Jurkat, Clone E6-1 (cell line): Measurements from ENCODE around the gene SPTLC3.
A peak's percentile ranks its signal among the peaks of the same experiment; 100 is the strongest.

ENCODE experiments used
- DNase-seq: peaks from one replicate; pipeline ENCODE4 v3.0.0-alpha.2; 2011; ENCODE audit warnings: low read depth, low spot score
- H3K4me3 ChIP-seq: 2 replicates; pipeline ENCODE4 v1.5.1; 2011; ENCODE audit warnings: mild to moderate bottlenecking, low read length, control low read depth, moderate library complexity

The SPTLC3 gene

GRCh38 chr20:12982098-12982497, 26.7 kb upstream of the SPTLC3 start:
- no peak overlapping the region for H3K4me3 ChIP-seq
- DNase-seq: no peak

- peak; percentile 19 for DNase-seq
- no peak overlapping the region for H3K4me3 ChIP-seq
Observed at GRCh38 chr20:12984069-12984765, 24.6 kb upstream of the SPTLC3 start.

- H3K4me3 ChIP-seq: no peak overlapping the region
- no peak for DNase-seq
Observed at GRCh38 chr20:12984863-12985262, 23.9 kb upstream of the SPTLC3 start.

GRCh38 chr20:12987261-12987660, 21.5 kb upstream of the SPTLC3 start:
- DNase-seq: no peak
- no peak overlapping the region for H3K4me3 ChIP-seq

GRCh38 chr20:12989586-12990115, 19.1 kb upstream of the SPTLC3 start:
- no peak for DNase-seq
- no peak overlapping the region for H3K4me3 ChIP-seq

DNA sequence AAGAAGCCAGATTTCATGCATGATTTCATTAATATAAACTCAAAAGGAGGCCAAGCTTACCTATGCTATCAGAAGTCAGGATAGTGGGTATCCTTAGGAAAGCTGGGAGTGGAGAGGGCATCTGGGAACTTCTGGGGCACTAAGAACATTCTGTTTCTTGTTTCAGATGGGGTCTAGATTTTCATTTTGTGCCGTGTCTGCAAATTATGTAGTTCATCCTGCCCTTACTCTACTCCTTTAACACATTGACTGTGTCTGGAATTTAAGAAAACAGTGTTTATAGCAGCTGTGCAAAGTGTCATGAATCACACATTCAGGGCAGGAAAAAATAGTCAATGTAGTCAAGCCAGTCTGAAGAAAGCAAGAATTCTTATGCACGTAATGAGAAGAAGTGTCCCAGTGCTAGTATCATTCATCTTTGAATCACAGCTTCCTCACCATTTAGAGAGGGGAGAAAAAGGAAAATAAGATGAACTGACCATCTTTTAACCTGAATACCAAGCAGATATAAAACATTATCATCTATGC, 11.6 kb upstream of the SPTLC3 start:
- DNase-seq: no peak
- no peak overlapping the region for H3K4me3 ChIP-seq

DNA sequence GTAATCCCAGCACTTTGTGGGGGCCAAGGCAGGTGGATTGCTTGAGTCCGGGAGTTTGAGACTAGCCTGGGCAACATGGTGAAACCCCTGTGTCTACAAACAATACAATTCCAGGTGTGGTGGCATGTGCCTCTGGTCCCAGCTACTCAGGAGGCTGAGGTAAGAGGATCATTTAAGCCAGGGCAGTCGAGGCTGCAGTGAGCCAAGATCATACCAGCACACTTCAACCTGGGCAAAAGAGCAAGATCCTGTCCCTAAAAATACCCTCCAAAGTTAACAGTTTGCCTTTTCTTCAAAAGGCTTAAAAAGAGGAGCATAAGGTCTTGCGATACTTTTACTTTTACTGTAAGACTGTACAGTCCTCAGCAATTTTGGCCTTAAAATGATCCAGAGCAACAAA, 10.7 kb upstream of the SPTLC3 start:
- DNase-seq: no peak
- H3K4me3 ChIP-seq: no peak overlapping the region

DNA sequence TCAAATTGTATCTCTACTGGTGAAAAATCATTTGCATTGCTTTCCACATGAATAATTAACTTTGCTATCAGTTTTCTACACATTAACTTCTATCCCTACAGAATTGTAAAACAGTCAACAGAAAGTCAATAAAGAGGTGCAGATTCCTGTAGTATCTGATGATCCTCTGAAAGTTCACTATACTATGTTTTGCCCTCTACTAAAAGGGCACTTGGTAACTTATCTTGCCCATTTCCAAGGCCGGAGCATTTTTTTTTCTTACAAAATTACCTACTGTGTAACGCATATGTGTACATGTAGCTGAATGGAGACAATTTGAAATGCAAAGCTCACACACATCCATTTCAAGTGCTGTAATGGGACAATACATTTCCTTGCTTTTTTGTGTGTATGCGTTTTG, 9.6 kb upstream of the SPTLC3 start:
- no peak overlapping the region for H3K4me3 ChIP-seq
- DNase-seq: no peak

- no peak overlapping the region for H3K4me3 ChIP-seq
- no peak for DNase-seq
Observed at GRCh38 chr20:13002251-13002650, 6.5 kb upstream of the SPTLC3 start.

GRCh38 chr20:13006825-13007224, 1.9 kb upstream of the SPTLC3 start:
- DNase-seq: no peak

DNA sequence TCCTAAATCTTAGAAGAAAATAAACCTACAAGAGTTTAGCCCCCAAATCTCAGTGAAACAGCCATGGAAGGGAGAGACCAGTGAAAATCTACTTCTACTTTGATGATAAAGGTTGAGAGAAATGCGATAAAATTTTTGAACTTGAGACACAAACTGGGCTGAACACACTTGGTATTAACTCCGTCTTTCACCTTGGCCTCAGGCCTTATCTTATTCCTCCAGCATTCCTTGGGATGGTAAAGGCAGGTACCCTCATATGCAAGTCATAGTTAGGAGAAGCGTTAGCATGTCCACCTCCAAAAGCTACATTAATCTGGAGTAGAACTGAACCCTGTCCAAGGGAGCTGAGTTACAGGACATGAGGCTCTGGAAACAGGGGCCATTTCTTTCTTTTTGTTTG, 1.2 kb upstream of the SPTLC3 start:
- no peak for DNase-seq
- no peak overlapping the region for H3K4me3 ChIP-seq

More at GRCh38 chr20:13006825-13007224, 1.9 kb upstream of the SPTLC3 start:
- H3K4me3 ChIP-seq: no peak overlapping the region

DNA sequence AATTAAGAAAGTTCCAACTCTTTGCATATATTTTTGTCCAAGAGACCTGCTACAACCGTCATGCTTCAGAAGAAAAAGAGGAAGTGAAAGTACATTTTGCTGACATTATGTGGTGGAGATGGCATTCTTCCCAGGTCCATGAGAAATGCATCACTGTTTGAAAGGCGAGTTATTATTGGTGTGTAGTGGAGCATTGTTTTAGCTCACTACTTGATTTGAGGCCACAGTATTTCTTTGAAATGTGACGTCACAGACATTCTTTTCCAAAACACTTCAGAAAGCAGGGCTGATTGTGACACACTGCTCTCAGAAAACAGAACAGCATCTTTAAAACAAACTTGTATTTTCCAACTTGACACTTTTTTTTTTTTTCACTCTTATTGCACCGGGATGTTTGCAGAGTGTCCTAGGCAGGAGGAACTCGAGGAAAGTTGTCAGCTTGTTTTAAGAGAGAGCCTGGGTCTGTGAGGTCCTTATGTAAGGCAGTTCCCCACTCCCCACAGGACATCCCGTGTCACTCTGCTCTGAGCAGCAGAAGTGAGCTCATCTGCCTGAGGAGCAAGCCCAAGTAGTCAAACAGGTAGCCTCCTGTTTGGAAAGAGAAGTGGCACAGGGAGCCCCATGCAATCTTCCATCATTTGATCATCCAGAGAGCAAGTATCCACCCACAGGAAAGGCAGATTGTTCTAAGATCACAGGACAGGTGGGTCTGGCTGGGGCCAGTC, 1.1 kb downstream of the SPTLC3 start:
- H3K4me3 ChIP-seq: peak overlapping the region; percentile 5; the same call in 1 of the 2 replicates
- DNase-seq: peak; percentile 11

DNA sequence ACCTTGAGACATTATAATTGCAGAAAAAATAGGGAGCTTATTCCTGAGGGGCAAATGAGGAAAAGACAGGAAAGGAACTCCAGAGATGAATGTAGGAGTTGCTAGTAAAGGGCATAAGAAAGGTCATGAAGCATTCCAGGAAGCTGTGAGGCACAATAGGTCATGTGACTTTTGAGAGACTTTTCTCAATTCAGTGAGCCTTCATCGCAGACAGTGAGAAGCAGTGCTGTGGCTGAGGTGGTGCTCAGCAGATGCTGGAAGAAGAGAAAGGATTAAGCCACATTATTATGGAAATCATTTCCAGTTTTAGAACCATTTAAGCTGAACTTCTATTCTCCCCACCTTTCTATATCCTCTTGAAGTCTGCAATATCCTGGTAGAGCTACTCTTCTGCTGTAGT, 4.1 kb downstream of the SPTLC3 start:
- DNase-seq: no peak
- no peak overlapping the region for H3K4me3 ChIP-seq

GRCh38 chr20:13013411-13013810, 4.6 kb downstream of the SPTLC3 start:
- no peak for DNase-seq
- H3K4me3 ChIP-seq: no peak overlapping the region

DNA sequence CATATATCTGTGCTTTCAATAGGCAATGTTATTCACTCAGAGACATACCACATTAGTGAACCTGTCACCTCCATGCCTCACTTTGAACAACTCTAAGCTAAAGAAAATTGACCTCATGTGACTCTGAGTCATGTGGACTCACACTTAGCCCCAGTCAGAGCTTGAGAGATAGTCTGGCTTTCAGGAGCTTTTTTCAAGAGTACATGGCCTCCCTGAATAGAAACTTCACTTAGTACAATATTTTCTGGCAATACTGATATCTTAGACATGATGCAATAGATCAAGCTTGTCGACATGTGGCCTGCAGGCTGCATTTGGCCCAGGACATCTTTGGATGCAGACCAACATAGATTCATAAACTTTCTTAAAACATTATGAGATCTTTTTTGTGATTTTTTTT, 8.5 kb downstream of the SPTLC3 start:
- no peak overlapping the region for H3K4me3 ChIP-seq
- DNase-seq: no peak

DNA sequence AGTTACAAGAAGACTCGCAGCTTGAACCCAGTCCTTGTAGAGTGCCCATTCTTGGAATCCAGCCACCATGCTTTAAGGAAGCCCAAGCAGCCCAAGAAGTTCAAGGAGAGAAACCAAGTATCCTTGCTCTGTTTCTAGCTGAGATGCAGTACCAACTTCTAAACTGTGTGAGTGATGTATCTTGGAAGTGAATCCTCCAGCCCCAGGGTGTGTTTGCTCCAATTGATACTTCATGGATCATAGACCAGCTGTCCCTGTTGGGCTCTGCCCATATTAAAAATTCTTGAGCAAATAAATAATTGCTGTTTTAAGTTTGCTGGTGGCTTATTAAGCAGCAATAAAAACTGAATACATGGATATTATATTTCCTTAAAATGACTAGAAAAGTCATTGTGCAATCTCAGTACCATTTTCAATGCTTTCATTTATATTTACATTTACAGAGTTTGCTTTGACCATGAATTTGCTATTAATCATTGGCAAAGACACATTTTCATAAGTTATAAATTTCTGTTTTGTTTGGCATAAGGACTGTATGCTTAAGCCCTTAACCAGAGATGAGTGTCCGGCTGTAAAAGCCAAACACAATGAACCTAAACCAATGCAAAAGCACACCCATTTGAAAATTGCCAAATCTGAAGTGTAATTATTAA, 9.2 kb downstream of the SPTLC3 start:
- H3K4me3 ChIP-seq: no peak overlapping the region
- DNase-seq: no peak

DNA sequence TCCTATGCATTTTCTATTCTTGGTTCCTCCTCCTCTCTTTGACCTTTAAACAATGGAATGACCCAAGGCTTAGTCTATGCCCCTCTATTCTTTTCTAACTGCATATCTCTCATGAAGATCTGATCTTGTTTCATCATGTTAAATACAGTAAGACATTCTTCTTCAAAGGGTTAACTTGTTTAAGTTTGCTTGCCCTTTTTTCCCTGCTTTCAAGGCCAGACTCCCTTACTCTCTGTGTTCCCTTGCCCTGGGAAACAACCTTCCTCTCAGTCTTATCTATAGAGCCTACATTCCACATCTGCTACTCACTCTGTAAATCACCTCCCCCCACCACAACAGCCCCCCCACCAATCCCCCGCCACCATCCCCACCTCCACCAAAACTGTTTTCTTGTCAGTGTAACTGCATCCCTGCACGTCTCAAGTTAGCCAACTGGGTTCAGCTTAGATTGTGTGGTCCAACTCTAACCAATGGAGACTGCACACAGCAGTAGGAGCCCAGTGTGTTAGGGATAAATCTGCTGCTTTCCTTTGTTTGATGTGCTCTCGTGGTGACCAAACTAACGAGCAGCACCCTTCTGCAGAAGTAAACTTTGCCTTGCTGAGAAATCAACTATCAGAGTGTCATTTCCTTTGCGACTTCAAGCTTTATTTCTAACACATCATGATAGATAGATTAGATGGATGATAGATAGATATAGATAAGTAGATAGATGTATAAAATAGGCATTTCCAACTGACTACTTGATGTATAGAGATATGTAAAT, 12.6 kb downstream of the SPTLC3 start:
- DNase-seq: no peak
- H3K4me3 ChIP-seq: no peak overlapping the region

- H3K4me3 ChIP-seq: no peak overlapping the region
- DNase-seq: no peak
Observed at GRCh38 chr20:13022401-13023155, 13.8 kb downstream of the SPTLC3 start.
